GM19193 (cell line): Measurements from ENCODE around the gene MUC5AC.

Experiments
- POLR2A ChIP-seq: IDR thresholded peaks from 4 replicates; pipeline ENCODE4 v1.6.1; 2011; ENCODE audit not compliant: insufficient read depth, insufficient read length; ENCODE audit errors: extremely low read depth

The MUC5AC gene

GRCh38 chr11:1175461-1176223 lies 17.9 kb downstream of the MUC5AC start:
- no peak for TF ChIP-seq POLR2A

DNA sequence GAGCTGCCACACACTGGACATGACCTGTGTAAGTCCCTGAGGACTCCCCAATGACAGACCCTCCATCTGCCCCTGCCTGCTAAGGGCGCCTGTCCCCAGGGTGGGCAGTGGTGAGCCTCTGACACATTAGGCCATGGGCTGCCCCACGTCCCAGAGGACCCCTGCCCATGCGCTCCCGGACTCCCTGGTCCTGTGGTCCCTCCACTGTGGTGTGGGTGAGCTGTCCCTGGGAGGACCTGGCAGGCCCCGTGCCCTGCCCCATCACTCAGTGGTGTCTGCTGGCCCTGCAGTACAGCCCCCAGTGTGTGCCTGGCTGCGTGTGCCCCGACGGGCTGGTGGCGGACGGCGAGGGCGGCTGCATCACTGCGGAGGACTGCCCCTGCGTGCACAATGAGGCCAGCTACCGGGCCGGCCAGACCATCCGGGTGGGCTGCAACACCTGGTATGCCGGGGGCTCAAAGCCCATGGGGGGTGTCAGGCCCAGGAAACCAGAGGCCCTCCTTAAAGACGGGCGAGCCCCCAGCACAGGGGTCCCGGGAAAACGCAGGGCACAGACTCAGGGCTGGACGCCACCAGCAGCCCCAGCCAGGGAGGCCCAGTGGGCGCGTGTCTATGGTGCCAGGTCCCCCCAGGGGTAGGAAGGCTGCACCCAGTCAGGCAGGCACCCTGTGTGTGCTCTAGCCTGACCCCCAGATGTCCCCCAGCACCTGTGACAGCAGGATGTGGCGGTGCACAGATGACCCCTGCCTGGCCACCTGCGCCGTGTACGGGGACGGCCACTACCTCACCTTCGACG lies 18.7 kb downstream of the MUC5AC start:
- no peak for TF ChIP-seq POLR2A

DNA sequence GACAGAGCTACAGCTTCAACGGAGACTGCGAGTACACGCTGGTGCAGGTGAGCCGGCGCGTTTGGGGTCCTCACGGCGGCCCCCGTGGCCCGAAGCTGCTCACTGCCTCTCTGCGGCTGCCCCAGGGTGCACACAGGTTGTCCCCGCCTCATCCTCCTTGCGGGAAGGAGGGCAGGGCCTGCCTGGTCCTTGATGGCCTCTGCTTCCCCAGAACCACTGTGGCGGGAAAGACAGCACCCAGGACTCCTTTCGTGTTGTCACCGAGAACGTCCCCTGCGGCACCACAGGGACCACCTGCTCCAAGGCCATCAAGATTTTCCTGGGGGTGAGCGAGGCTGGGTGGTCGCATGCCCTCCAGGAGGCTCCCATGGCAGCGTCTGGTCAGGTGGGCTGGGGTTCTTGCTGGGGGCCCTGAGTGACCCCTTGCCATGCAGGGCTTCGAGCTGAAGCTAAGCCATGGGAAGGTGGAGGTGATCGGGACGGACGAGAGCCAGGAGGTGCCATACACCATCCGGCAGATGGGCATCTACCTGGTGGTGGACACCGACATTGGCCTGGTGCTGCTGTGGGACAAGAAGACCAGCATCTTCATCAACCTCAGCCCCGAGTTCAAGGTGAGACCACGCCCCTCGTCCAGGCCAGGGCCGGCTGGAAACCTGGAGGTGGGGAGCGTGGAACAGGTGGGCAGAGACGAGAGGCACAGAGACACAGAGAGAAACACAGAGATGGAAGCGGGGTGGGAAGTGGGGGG lies 19.4 kb downstream of the MUC5AC start:
- no peak for TF ChIP-seq POLR2A

- no peak for TF ChIP-seq POLR2A
Measured at GRCh38 chr11:1177771-1178090, 20.0 kb downstream of the MUC5AC start.

DNA sequence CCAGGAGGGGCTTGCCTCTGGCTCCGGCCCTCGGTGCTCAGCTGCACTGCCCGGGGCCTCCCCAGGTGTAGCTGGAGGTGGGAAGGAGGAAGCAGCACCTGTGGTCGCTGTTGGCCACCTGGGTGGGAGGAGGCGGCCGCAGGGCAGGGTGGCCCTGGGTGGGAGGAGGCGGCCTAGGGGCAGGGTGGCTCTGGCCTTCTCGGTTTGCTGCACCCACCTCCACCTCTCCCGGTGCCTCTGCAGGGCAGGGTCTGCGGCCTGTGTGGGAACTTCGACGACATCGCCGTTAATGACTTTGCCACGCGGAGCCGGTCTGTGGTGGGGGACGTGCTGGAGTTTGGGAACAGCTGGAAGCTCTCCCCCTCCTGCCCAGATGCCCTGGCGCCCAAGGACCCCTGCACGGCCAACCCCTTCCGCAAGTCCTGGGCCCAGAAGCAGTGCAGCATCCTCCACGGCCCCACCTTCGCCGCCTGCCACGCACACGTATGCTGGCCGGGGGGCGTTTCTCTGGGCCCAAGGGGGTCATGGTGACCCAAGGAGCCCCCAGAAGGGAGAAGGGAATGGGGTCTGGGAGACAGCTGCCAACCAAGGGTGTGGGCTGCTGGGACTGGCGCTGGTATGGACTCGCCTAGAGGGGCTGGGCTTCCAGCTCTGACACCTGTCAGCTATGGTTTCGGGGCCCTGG lies 20.6 kb downstream of the MUC5AC start:
- TF ChIP-seq POLR2A: no peak

DNA sequence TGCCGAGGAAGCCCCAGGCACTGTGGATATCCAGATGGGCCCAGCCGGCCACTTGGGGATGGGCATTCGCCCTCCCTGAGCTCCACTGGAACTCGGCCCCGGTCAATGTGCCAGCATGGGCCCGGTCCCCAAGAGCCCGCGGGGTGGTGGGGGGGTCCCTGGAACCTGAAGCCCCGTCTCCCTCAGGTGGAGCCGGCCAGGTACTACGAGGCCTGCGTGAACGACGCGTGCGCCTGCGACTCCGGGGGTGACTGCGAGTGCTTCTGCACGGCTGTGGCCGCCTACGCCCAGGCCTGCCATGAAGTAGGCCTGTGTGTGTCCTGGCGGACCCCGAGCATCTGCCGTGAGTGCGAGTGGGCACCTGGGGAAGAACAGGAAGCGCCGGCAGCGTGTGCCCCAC lies 21.2 kb downstream of the MUC5AC start:
- TF ChIP-seq POLR2A: no peak

DNA sequence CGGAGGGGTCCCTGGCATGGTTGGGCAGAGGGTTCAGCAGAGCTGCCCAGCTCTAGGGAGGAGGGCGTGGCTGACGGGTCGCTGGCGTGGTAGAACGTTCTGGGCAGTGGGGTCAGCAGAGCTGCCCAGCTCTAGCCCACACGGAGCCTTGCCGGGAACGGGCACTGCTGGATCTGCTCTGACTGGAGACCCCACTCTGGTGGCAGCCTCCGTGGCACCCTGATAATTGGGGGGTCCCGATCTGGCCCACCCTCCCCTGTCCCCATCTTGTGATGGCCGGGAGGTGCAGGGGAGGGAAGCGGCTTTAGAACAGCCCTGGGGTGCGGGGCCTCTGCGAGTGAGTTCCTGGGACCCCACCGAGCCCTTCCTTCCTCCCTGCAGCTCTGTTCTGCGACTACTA lies 21.9 kb downstream of the MUC5AC start:
- no peak for TF ChIP-seq POLR2A

DNA sequence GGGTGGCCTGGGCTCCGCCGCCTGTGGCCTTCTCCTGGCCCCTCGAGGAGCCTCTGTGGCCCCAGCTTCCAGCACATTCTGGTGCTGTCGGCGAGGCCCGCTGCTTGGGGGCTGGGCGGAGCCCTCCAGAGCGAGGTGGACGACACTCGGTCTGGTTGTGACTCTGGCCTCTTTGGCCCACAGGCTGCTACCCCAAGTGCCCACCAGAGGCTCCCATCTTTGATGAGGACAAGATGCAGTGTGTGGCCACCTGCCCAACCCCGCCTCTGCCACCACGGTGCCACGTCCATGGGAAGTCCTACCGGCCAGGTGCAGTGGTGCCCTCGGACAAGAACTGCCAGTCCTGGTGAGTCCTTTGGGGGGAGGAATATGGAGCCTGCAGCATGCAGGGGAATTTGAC lies 22.4 kb downstream of the MUC5AC start:
- no peak for TF ChIP-seq POLR2A

DNA sequence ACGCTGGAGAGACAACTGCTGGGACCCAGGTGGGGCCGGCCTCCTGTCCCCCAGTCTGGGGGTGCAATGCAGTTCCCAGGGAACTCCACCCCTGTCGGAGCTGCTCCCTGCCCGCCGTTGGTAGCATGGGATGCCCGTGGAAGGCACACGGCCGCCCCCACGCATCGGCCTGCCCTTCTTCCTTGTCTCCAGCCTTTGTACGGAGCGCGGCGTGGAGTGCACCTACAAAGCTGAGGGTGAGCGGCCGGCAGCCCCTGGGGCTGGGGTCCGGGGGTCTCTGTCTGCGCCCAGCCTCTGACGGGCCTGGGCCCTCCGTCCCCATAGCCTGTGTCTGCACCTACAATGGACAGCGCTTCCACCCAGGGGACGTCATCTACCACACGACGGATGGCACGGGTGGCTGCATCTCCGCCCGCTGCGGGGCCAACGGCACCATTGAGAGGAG lies 23.2 kb downstream of the MUC5AC start:
- no peak for TF ChIP-seq POLR2A

- no peak for TF ChIP-seq POLR2A
Measured at GRCh38 chr11:1181420-1181819, 23.7 kb downstream of the MUC5AC start.

DNA sequence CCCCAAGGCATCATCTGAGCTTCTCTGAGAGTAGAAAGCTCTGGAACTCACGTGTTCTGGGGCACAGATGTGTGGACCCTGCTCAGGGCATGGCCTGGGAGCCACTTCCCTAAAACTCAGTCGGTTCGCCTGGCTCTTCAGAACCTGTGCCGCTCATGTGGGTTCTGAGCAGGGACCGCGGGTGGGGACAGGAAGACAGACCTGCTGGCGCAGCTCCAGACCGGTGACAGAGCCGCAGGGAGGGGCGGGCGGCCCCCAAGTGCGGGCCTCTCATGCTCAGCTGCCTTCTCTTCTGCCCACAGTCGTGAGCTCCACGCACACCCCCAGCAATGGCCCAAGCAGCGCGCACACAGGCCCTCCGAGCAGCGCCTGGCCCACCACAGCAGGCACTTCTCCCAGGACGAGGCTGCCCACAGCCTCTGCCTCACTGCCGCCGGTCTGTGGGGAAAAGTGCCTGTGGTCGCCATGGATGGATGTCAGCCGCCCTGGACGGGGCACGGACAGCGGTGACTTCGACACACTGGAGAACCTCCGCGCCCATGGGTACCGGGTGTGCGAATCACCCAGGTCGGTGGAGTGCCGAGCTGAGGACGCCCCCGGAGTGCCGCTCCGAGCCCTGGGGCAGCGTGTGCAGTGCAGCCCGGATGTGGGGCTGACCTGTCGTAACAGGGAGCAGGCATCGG lies 24.2 kb downstream of the MUC5AC start:
- TF ChIP-seq POLR2A: no peak

- TF ChIP-seq POLR2A: no peak
Measured at GRCh38 chr11:1192741-1193325, 35.1 kb downstream of the MUC5AC start.

DNA sequence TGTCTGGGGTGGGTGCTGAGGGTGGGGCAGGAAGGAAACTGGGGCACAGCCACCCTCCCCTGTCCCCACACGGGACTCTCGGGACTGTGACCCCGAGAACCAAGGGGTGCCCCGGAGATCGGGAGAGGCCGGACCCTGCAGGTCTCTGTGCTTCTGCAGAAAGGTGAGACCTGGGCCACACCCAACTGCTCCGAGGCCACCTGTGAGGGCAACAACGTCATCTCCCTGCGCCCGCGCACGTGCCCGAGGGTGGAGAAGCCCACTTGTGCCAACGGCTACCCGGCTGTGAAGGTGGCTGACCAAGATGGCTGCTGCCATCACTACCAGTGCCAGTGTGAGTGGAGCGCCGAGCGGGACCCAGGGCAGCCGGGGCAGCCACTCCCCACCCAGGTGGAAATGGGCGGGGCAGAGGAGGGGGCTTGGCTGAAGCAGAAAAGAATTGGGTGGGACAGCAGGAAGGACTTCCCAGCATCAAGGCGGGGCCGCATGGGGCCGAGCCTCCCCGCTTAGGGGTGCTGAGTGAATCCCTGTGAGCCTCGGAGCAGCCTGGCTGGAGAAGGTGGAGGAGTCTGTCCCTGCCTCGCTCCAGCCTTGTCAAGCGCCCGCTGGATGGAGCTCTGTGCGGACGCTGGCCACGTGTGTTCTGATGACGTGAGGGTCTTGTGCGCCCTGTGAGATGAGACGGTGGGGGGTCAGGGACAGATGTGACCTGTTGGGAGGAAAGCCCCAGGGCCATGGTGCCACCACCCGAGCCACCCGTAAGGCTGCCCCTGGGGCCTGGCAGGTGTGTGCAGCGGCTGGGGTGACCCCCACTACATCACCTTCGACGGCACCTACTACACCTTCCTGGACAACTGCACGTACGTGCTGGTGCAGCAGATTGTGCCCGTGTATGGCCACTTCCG lies 35.8 kb downstream of the MUC5AC start:
- no peak for TF ChIP-seq POLR2A
